Heart left ventricle (tissue), 13 donors: ENCODE results near the gene CLMN.

Source experiments
- CTCF ChIP-seq, 12 donors: fragments of 200-600 bp; sonication (generic) in 4 of 12; IDR thresholded peaks; one replicate each; pipeline versions ENCODE4 v1.5.0 to v1.8.0; 2018 to 2022; ENCODE audit warnings: antibody characterized with exemption in 12 of 12, mild to moderate bottlenecking in 5 of 12
- POLR2A ChIP-seq, 2 donors: fragments of 450-650 bp; IDR thresholded peaks; one replicate each; pipeline ENCODE4 v1.6.1; 2017; ENCODE audit warnings: antibody characterized with exemption in 2 of 2, mild to moderate bottlenecking in 2 of 2, moderate library complexity in 2 of 2
- donor health status: ischemic (EF 13 %, LVEDD 7.1; RV severe dilation, severe dysfunction).
- donor health status: DM: no; HTN: yes; CAD: no.
- donor health status: DM: no; HTN: no; CAD: no.
- donor health status: ischemic (EF 25% LVEDD 6.9; RV normal size, moderate dysfunction).
- donor health status: ischemic (EF 25% LVEDD 5.7; RV mildly dilated, moderate dysfunction).
- donor health status: ischemic (EF 35%, LVEDD 5.7; RV mildly dilated, moderate dysfunction).
- donor health status: nonischemic (EF 11% LVEDD 7.7; RV severe dilation, severe dysfunction).
- donor health status: DM: yes; HTN: yes; CAD: no.
- donor health status: PGD.
- donor health status: ischemic (EF 29% LVEDD 5.4; RV normal size, mild dysfunction).
- donor health status: nonischemic (EF 23%, LVEDD 6.1; RV moderate dilation, normal function).

- TF ChIP-seq CTCF (IDR thresholded peaks at IDR 0.05) (no peak), POLR2A (IDR thresholded peaks at IDR 0.05) (no peak)
Measured at GRCh38 chr14:95359994-95360826, 40.5 kb upstream of the CLMN start.
